HL-60 (cell line): ENCODE results near the gene FOXP3.
A peak's percentile ranks its signal among the peaks of the same experiment; 100 is the strongest.
"Not testable (repeated sequence)": the region's sequence is repeated elsewhere in the genome, so short reads cannot be mapped to it uniquely, and the experiment has no call there.

ENCODE experiments used
- DNase-seq, 2 experiments: peaks; one replicate each; pipeline ENCODE4 v3.0.0-alpha.2; 2010 to 2020; ENCODE audit warnings: low read depth in 1 of 2, low spot score in 1 of 2
- H3K27ac ChIP-seq: fragments of 250-450 bp; sonication (Bioruptor Pico); replicated peaks from 2 replicates; pipeline ENCODE4 v1.5.1; 2020; ENCODE audit warnings: mild to moderate bottlenecking, moderate library complexity
- H3K27me3 ChIP-seq: fragments of 250-450 bp; sonication (Bioruptor Pico); 2 replicates; pipeline ENCODE4 v1.5.1; 2021; ENCODE audit warnings: mild to moderate bottlenecking, moderate library complexity; ENCODE audit not compliant: insufficient read depth, poor library complexity, severe bottlenecking
- H3K4me3 ChIP-seq: replicated peaks from 2 replicates; pipeline ENCODE4 v1.5.1; 2011; ENCODE audit warnings: mild to moderate bottlenecking, control low read depth, low read length; ENCODE audit not compliant: insufficient read depth
- GABPA ChIP-seq: IDR thresholded peaks from 2 replicates; pipeline ENCODE4 v1.6.1; 2012; ENCODE audit warnings: low read depth
- POLR2AphosphoS5 ChIP-seq: IDR thresholded peaks from 2 replicates; pipeline ENCODE4 v1.6.1; 2012; ENCODE audit warnings: low read depth
- SPI1 ChIP-seq: IDR thresholded peaks from 2 replicates; pipeline ENCODE4 v1.6.1; 2012; ENCODE audit warnings: low read depth, mild to moderate bottlenecking, borderline replicate concordance
- TF ChIP-seq, protein P1 (sequence below): IDR thresholded peaks from 2 replicates; pipeline ENCODE4 v1.6.1; 2012; ENCODE audit warnings: low read depth; ENCODE audit not compliant: insufficient replicate concordance
- TF ChIP-seq, protein P2 (sequence below): IDR thresholded peaks from one replicate; pipeline ENCODE4 v1.5.1; 2011; ENCODE audit warnings: low read length, control low read depth, inconsistent platforms; ENCODE audit not compliant: insufficient read depth

Gene FOXP3

DNA sequence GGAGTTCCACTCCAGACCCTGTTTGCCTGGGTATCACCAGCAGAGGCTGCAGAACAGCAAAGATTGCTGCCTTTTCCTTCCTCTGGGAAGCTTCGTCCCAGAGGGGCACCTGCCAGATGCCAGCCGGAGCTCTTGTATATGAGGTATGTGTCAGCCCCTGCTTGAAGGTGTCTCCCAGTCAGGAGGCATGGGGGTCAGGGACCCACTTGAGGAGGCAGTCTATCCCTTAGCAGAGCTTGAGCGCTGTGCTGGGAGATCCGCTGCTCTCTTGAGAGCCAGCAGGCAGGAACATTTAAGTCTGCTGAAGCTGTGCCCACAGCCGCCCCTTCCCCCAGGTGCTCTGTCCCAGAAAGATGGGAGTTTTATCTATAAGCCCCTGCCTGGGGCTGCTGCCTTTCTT, 34.8 kb upstream of the FOXP3 start:
- not testable (repeated sequence) for H3K27me3 ChIP-seq, DNase-seq, H3K27ac ChIP-seq, H3K4me3 ChIP-seq

DNA sequence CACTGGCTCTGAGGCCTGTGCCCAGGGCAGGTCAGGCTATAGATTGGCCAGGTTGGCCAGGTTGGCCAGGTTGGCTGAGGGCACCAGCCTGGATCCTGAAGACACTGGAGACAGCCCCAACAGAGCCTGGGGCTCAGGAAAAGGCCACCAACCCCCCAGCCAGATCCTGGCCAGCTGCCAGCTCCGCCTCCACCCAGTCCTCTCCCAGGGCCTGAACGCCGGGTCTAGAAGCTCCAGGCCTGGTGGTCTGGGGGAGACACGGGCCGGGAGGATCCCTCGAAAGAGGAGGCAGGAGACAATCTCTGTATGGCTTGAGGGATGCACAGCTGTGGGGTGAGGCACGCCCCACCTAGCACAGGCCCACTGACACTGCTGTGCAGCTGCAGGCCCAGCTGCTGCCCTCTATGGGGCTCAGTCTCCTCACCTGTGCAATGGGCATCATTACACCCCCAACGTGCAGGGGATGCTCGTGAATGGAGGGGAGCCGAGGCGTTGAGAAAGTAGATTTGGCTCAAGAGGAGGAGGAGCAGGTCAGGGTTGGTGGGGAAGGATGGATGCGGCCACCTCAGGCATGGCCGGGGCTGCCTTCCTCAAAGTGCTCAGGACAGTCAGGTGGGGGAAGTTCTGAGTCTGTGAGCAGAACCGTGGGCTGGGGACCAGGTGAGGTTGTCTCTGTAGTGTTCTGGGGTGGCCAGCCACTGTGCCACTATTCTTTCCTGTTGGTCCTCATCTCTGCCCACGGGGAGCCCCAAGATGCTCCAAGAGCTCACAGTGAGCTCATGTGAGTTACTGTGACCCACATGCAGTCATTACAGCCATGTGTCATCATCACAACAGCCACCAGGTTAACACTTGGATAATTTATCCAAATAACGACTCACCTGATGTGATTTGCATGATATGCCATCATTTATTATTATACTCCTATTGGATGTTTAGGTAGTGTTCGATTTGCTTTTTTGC, 28.2 kb upstream of the FOXP3 start:
- DNase-seq: no peak
- no peak overlapping the region for H3K4me3 ChIP-seq
- H3K27me3 ChIP-seq: no peaks in the 10 kb centered on the region
- no peak overlapping the region for H3K27ac ChIP-seq
- TF ChIP-seq, protein P1, sequence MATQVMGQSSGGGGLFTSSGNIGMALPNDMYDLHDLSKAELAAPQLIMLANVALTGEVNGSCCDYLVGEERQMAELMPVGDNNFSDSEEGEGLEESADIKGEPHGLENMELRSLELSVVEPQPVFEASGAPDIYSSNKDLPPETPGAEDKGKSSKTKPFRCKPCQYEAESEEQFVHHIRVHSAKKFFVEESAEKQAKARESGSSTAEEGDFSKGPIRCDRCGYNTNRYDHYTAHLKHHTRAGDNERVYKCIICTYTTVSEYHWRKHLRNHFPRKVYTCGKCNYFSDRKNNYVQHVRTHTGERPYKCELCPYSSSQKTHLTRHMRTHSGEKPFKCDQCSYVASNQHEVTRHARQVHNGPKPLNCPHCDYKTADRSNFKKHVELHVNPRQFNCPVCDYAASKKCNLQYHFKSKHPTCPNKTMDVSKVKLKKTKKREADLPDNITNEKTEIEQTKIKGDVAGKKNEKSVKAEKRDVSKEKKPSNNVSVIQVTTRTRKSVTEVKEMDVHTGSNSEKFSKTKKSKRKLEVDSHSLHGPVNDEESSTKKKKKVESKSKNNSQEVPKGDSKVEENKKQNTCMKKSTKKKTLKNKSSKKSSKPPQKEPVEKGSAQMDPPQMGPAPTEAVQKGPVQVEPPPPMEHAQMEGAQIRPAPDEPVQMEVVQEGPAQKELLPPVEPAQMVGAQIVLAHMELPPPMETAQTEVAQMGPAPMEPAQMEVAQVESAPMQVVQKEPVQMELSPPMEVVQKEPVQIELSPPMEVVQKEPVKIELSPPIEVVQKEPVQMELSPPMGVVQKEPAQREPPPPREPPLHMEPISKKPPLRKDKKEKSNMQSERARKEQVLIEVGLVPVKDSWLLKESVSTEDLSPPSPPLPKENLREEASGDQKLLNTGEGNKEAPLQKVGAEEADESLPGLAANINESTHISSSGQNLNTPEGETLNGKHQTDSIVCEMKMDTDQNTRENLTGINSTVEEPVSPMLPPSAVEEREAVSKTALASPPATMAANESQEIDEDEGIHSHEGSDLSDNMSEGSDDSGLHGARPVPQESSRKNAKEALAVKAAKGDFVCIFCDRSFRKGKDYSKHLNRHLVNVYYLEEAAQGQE: no peak
- TF ChIP-seq, protein P2, sequence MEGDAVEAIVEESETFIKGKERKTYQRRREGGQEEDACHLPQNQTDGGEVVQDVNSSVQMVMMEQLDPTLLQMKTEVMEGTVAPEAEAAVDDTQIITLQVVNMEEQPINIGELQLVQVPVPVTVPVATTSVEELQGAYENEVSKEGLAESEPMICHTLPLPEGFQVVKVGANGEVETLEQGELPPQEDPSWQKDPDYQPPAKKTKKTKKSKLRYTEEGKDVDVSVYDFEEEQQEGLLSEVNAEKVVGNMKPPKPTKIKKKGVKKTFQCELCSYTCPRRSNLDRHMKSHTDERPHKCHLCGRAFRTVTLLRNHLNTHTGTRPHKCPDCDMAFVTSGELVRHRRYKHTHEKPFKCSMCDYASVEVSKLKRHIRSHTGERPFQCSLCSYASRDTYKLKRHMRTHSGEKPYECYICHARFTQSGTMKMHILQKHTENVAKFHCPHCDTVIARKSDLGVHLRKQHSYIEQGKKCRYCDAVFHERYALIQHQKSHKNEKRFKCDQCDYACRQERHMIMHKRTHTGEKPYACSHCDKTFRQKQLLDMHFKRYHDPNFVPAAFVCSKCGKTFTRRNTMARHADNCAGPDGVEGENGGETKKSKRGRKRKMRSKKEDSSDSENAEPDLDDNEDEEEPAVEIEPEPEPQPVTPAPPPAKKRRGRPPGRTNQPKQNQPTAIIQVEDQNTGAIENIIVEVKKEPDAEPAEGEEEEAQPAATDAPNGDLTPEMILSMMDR: no peak
- TF ChIP-seq SPI1 (no peak), GABPA (no peak), POLR2AphosphoS5 (no peak)

DNA sequence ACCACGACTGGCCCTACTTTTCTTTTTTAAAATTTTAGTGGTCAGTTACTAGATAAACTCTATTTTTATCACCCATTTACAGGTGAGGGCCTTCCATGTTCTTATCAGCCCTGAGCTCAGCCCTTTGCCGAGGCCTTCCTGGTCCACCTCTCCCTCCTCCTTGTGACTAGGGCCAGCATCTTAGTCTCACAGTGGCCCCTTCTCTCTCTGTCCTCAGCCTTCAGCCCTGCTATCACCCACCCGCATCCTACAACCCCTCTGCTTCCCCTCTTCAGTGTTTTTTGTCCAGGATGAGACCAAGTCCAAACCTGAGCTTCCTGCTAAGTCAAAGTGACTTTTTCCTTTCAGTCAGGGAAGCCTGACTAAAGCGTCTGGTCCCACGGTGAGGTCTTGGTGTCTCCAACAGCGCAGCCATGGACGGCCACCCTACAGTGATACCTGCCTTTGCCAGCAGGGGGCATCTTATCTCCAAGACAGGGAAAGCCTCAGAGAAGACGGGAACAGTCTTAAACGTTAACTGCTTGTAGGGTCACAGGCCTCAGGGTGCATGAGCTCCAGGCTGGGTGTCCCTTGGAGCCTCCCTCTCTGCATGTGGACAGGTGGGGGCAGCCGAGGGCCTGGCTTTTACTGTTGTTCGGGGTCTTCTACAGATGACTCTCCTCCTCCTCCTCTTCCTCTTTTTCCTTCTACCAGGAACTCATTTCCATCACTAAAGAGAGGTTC, 27.3 kb upstream of the FOXP3 start:
- H3K27ac ChIP-seq: no peak overlapping the region
- TF ChIP-seq, protein P1: no peak
- TF ChIP-seq, protein P2: peak; percentile 57
- peak; percentile 27; the same call in 1 of the 2 replicates for TF ChIP-seq SPI1
- H3K27me3 ChIP-seq: no peaks in the 10 kb centered on the region
- peak in 1 of 2 experiments; percentile 55 for DNase-seq
- no peak overlapping the region for H3K4me3 ChIP-seq

DNA sequence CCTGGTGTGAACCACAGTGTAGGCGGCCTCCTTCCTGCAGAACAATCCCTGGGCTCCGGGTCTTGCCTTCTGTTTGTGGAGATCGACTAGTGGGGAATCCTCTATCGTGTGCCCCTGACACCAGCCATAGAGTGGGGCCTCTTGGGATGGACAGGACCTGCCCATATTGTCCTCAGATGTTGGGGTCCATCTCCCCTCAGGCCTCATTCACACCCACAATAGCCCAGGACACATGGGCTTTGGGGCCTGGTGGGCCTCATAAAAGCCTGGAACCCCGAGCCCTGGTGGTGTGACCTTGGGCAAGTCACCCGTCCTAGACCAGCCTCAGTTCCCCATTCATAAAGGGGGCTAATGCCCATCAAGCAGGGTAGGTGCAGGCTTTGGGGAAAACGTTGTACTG, 25.7 kb upstream of the FOXP3 start:
- Histone ChIP-seq H3K4me3 (no peak overlapping the region), H3K27me3 (no peaks in the 10 kb centered on the region), H3K27ac (no peak overlapping the region)
- no peak for TF ChIP-seq POLR2AphosphoS5
- TF ChIP-seq, protein P2: no peak
- TF ChIP-seq GABPA: no peak
- TF ChIP-seq, protein P1: no peak
- no peak for TF ChIP-seq SPI1
- no peak for DNase-seq
